ENCODE data around the gene KCNG4.

The KCNG4 gene

GRCh38 chr16:84239909-84240308 lies at the start of gene KCNG4:
KCNG4 (minus strand) TSS chr16:84240012; CDS start chr16:84237485, 2,527 bp downstream.
- DNase-seq: peak; percentile 28

GRCh38 chr16:84288902-84289301 lies 49.1 kb upstream of the KCNG4 start:
- DNase-seq: no peak

- no peak for DNase-seq
These were observed 46.9 kb upstream of the KCNG4 start for GRCh38 chr16:84286578-84287240.

- DNase-seq: peak; percentile 17
These were observed 44.4 kb upstream of the KCNG4 start for GRCh38 chr16:84284154-84284722.

GRCh38 chr16:84283314-84284153 lies 43.7 kb upstream of the KCNG4 start:
- DNase-seq: peak; percentile 13

- no peak for DNase-seq
These were observed 42.7 kb upstream of the KCNG4 start for GRCh38 chr16:84282533-84282932.

- no peak for DNase-seq
These were observed 41.3 kb upstream of the KCNG4 start for GRCh38 chr16:84281074-84281473.

- DNase-seq: no peak
These were observed 40.1 kb upstream of the KCNG4 start for GRCh38 chr16:84279881-84280280.

- DNase-seq: peak; percentile 40
These were observed 39.2 kb upstream of the KCNG4 start for GRCh38 chr16:84278968-84279367.

- DNase-seq: no peak
These were observed 38.5 kb upstream of the KCNG4 start for GRCh38 chr16:84278333-84278732.

GRCh38 chr16:84277244-84277823 lies 37.5 kb upstream of the KCNG4 start:
- DNase-seq: peak; percentile 68

GRCh38 chr16:84275585-84276151 lies 35.9 kb upstream of the KCNG4 start:
- DNase-seq: no peak

GRCh38 chr16:84274515-84274914 lies 34.7 kb upstream of the KCNG4 start:
- DNase-seq: no peak

GRCh38 chr16:84272740-84273320 lies 33.0 kb upstream of the KCNG4 start:
- no peak for DNase-seq

- DNase-seq: peak; percentile 18
These were observed 32.1 kb upstream of the KCNG4 start for GRCh38 chr16:84271866-84272265.

GRCh38 chr16:84271037-84271436 lies 31.2 kb upstream of the KCNG4 start:
- no peak for DNase-seq

GRCh38 chr16:84270531-84270930 lies 30.7 kb upstream of the KCNG4 start:
- DNase-seq: no peak

GRCh38 chr16:84270071-84270470 lies 30.3 kb upstream of the KCNG4 start:
- no peak for DNase-seq

GRCh38 chr16:84268291-84269040 lies 28.7 kb upstream of the KCNG4 start:
- DNase-seq: peak; percentile 62

- no peak for DNase-seq
These were observed 27.6 kb upstream of the KCNG4 start for GRCh38 chr16:84267380-84267779.

GRCh38 chr16:84266451-84266850 lies 26.6 kb upstream of the KCNG4 start:
- peak; percentile 38 for DNase-seq

- DNase-seq: no peak
These were observed 23.1 kb upstream of the KCNG4 start for GRCh38 chr16:84262939-84263338.
